ENCODE results near the gene ARHGAP42.

The ARHGAP42 gene

DNA sequence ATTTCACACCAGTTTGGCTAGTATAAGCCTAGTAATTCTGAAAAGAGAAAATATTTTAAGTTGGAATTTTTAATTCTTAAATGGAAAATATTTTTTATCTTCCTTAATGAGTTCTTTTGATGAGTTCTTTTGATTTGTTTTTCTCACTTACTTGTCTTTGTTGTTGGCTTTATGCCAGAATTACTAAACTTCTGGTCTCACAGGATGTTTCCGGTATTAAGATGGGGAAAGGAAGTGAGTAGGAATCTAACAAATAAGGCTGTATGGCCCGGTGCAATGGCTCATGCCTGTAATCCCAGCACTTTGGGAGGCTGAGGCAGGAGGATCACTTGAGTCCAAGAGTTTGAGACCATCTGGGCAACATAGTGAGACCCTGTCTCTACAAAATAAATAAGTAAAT is 106.4 kb downstream of the ARHGAP42 start:
- in situ Hi-C loops (cut with MboI; ENCODE audit: low sequenced_read_pairs) = no loop called here

DNA sequence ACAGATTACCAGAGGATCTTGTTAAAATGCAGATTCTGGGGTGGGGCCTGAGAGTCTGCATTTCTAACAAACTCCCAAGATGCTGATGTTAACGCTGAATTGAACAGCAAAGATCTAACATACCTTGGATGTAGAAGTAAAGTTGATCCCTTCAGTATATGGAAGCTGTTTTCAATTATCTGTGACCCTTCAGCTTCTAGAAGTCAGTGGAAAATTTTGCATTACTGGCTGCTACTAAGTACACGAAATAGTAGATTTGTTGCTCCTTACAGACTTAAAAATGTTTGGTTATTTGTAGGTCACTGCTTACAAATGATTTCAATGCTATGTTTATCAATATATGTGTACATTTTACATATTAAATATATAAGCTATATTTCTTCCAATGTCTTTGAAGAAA is 107.4 kb downstream of the ARHGAP42 start:
- in situ Hi-C loops (cut with MboI; ENCODE audit: low sequenced_read_pairs) = no loop called here

DNA sequence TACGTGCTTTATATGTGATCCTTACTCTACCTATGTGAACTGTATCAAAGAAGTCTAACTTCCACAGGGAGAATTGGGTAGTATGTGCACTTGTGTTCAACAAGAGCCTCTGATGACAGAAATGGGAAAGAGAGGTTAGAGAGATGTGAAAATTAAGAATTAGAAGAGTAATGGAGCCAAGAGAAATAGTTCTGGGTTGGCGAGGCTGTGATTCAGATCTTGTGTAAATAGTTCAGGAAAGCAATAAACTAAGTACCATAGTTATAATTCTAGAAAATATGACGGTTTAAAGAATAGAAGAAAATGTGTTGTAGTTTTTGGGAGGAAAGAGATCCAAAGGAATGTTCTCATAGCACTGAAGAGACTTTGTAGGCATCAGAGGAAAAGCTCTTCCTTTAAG is 112.4 kb downstream of the ARHGAP42 start:
- in situ Hi-C loops (cut with MboI; ENCODE audit: low sequenced_read_pairs) = no loop called here

DNA sequence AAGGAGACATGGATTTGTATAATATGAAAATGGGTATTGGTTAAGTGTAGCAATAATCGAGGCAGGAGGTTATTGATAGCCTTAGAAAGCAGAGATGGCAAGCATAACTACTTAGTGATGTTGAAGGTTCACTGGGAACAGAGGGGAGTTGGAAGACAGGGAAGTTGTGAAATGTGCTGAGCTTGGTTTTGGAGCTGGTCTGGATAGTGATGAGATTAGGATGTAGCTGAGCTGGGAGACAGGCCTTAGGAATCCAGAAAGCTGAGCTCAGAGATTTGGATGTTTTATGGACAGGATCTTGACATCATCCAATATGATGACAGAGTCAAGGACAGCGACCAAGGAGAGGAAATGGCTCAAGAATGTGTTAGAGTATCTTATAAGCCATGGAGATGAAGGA is 113.1 kb downstream of the ARHGAP42 start:
- in situ Hi-C loops (cut with MboI; ENCODE audit: low sequenced_read_pairs) = no loop called here

DNA sequence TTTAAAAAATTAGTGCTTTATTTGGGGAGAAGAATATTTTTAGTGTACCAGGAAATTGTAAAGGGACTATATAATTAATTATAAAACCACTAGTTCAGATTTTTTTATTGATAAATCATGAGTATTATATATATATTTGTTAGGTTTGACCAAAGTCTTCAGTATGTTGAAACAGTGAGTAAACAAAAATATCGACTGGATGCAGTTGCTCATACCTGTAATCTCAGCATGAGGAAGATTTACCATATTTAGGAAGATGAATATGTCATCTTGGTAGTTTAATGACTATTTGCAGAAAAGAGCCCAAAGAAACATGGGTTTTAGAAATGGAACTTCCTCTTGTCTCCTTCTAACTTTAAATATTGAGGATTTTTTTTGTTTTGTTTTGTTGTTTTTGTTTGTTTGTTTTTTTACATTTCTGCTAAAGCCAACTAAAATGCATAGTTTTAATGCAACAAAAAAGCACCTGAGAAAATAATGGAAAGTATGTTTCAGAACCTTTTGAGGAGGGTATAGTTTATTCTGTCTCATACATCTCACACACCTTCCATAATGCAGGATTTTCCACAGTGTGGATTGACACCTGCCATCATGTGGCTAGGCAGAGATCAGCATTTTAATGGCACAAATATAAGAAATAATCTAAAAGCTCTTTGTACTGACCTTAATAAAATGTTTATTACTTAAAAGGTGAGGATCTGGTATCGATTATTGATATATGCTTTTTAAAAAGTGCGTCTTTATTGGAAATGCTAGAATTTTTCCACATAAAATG is 114.3 kb downstream of the ARHGAP42 start:
- in situ Hi-C loops (cut with MboI; ENCODE audit: low sequenced_read_pairs) = no loop called here

DNA sequence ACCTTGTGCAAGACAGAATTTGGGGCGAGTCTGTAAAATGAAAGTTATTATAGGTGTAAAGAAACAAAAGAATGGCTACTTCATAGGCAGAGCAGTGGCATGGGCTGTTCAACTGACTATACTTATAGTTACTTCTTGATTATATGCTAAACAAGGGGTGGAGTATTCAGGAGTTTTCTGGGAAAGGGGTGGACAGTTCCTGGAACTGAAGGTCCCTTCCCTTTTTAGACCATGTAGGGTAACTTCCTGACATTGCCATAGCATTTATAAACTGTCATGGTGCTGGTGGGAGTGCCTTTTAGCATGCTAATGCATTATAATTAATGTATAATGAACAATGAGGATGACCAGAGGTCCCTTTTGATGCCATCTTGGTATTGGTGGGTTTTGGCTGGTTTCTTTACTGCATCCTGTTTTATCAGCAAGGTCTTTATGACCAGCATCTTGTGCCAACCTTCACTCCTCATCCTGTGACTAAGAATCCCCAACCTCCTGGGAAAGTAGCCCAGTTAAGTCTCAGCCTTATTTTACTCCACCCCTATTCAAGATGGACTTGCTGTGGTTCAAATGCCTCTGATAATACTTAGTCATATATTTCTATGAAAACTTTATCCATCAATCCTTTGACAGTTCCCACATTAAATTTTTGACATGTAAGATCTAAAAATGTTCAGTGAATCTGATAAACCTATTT is 118.6 kb downstream of the ARHGAP42 start:
- in situ Hi-C loops (cut with MboI; ENCODE audit: low sequenced_read_pairs) = no loop called here

DNA sequence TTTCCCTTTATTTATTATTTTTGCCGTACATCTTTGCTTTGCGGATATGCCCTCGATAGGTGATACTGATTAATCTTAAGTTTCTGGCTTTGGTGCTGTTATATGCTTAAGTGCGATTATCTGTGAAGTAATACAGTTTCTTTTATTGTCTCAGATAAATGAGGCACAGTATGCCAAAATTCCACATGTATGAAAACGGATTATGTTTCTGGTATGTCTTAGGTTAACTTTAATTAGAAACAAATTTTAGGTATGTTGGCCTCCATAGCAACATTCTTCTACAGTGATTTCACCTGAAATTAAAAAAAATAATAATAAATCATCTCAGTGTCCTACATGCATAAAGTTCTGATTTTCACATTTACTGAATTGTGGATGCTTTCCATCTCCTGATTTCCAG is 119.2 kb downstream of the ARHGAP42 start:
- in situ Hi-C loops (cut with MboI; ENCODE audit: low sequenced_read_pairs) = no loop called here

DNA sequence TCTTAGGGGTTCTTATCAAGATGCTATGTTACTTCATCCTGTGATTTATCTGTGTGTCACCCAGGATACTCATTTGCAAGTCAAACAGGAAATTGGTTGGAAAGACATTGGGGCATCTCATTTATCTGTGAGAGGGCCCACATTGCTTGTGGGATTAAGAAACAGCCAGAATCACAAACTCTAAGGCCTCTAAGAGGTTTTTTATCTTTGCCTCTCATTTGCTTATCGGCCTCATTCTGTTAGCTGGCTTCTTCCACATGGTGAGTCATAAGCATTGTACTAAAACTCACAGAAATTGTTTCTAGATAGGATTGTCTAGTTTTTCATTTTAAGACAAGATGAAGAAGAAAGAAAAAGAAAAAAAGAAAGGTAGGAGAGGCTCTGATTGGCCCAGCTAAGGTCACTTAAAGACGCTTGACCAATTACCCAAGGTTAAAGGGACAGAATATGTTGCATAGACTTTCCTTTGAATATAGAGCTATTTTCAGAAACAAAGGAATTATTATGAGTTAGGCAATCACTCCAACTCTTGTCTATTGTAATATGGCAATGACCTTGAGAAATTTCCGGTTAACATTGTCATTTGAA is 121.9 kb downstream of the ARHGAP42 start:
- in situ Hi-C loops (cut with MboI; ENCODE audit: low sequenced_read_pairs) = no loop called here

DNA sequence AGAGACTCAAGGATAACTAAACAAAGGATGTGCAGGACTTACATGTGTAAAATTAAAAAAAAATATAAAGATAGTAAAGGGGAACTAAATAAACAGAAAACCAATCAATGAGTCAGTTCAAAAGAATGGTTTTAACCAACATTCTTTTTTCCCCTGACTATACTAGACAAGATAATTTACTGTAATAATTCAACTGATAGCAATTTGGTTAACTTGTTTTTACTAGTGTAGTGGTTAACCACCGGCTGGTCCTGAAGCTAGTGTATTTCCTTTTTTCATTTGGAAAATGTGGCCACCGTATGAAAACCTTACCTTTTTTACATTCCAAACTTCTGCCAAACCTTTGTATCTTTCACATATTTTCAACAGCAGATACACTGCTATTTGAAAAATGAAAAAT is 123.1 kb downstream of the ARHGAP42 start:
- in situ Hi-C loops (cut with MboI; ENCODE audit: low sequenced_read_pairs) = no loop called here

DNA sequence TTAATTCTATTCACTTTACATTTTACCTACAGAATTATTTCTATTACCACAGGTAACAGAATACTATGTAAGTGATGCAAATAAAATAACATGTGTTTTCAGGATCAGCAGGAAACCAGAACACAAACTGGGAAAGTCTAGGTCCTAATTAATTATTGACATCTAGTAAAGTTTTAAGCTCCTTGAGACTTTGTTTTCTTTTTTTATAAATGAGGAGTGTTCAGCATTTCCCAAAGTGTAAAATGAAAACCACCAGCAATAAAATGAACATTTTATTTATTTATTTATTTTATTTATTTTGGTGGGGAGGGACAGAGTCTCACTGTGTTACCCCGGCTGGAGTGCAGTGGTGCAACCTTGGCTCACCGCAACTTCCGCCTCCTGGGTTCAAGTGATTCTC is 123.6 kb downstream of the ARHGAP42 start:
- in situ Hi-C loops (cut with MboI; ENCODE audit: low sequenced_read_pairs) = no loop called here

DNA sequence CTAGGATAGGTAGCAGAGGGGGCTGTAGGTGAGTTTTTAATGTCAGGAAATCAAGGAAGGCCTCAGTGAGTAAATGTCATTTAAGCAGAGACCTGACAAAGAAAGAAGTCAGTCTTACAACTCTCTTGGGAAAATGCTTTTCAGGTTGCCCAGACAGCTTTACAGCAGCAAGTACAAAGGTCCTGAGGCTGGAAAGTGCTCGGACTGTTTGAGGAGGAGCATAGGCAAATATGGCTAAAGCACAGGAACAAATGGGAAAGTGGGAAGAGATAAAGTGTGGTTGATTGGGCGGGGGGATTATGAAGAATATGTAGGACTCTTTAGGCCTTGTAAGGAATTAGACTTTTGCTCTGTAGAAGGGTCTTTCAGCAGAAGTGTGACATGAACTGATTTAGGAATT is 125.4 kb downstream of the ARHGAP42 start:
- in situ Hi-C loops (cut with MboI; ENCODE audit: low sequenced_read_pairs) = no loop called here

DNA sequence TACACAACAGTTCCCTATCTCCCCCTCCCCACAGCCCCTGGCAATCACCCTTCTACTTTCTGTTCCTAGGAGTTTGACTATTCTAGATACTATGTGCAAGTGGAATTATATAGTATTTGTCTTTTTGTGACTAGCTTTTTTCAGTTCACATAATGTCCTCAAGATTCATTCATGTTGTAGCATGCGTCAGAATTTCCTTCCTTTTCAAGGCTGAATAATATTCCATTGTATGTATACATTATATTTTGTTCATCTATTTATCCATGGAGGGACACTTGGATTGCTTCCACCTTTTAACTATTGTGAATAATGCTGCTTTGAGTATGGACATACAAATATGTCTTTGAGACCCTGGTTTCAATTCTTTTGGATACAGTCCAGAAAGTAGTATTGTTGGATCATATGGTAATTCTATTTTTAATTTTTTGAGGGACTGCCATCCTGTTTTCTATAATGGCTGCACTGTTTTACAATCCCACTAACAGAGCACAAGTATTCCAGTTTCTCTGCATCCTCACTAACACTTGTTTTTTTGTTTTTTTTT is 128.8 kb downstream of the ARHGAP42 start:
- in situ Hi-C loops (cut with MboI; ENCODE audit: low sequenced_read_pairs) = no loop called here

DNA sequence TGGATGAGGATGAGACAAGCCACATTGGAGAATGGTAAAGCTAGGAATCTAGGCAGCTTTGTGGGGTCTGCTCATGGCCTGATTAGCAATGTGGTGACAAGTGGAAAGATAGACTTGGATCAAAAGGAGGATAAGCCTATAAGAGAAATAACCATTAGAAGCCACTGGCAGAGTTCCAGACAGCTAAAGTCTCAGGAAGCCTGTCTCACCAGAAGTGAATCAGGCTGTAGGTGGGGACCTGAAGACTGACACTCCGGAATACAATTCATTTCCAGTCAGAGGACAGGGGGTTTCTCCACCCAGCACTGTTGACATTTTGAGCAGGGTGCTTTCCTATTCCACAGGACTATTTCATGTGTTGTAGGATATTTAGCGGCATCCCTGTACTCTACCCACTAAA is 129.7 kb downstream of the ARHGAP42 start:
- in situ Hi-C loops (cut with MboI; ENCODE audit: low sequenced_read_pairs) = no loop called here

DNA sequence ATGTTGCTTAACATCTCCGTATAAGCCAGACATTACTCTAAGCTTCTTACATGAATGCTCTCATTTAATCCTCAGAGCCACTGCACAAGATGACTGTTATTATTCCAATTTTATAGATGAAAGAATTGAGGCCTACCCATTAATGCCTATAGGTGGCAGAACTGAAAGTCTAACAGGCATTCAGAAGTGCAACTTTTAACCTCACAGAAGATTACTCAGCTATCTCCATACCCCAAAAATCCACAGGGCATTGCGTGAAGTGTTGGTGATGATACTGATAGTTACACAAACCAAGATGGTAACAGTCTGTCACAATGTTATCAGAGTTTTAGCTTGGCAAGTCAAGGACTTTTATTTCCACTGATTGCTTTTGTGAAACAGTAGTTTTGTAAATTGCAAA is 130.5 kb downstream of the ARHGAP42 start:
- in situ Hi-C loops (cut with MboI; ENCODE audit: low sequenced_read_pairs) = no loop called here

DNA sequence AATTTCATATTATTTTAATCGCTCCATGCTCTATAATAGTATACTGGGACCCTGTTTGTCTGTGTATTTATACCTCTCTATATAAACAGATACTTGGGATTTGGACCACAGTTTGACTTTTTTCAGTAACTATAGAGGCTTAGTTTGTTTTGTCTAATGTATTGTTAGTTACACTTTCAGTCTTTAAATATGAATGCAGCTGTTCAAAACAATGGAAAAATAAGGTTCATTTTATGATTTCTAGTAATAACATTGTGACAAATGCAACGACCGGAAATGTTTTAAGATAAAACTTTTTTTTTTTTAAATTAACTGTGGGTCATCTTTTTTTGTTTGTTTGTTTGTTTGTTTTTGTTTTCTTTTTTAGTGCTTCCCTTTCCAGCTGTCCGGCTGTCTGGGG is 133.5 kb downstream of the ARHGAP42 start:
- in situ Hi-C loops (cut with MboI; ENCODE audit: low sequenced_read_pairs) = no loop called here

DNA sequence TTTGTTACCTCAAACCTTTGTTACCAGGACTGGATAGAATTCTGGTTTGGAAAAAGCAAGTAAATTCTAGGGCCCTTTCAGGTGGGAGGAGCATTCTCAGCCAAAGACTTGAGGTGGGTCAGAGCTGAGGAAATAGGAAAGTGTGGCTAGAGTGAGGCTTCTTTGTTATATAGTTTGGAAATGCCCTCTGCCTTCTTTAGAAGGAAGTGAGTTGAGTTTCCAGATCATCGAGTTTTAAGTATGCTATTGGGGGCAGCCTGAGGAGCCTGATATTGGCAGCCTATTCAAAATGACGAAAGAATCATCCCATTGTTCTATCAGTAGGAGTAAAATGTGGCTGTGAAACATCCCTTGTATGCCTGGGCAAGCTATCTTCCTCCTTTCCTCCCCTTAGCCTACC is 134.1 kb downstream of the ARHGAP42 start:
- in situ Hi-C loops (cut with MboI; ENCODE audit: low sequenced_read_pairs) = no loop called here

DNA sequence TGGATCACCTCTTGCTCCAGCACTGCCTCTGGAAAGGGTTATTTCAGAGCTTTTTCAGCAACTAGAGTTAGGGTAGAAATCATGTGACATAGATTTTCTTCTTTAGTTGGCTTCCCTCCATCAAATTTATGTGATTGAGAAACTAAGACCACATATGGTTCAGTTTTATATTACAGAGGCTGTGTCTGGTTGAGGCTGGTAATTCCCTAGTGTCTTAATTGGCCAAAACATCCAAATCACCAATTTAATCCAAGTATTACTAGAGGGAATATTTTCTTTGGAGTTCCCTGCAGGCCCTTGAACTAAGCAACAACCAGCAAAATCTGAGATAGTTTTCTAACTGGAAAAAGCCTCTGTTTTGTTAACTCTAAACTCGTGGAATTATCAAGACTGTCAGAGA is 136.3 kb downstream of the ARHGAP42 start:
- in situ Hi-C loops (cut with MboI; ENCODE audit: low sequenced_read_pairs) = no loop called here

DNA sequence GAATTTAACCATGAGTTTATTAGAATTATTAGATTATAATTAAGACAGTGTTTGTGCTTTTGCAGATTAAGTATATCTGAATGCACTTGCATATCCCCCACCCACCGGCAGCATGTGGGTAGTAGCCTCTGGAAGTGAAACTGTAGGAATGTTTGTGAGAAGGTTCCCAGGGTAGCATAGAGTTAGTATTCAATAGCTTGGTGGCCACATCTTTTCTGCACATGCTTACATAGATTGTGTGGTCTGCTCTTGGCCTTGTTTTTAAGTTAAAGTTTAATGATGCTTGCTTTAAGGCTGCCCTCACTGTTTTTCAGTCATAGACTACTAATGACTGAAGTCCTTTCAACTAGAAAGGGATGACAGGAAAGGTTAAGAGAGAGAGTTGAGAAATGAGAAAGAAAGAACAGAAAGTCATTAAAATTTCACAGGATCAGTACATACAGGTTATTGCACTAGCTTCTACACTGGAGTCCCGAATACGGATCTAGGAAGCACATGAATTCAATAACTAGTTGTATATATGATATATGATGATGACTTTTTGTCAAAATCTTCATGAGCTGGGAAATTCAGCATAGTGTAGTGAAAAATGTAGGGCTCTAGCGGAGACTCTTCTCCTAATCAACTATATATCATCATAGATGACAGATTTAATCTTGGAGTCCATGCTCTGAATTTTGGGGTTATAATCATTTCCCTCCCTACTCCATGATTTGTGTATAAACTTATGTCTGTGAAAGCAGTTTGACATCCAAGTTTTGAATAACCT is 137.1 kb downstream of the ARHGAP42 start:
- in situ Hi-C loops (cut with MboI; ENCODE audit: low sequenced_read_pairs) = no loop called here

DNA sequence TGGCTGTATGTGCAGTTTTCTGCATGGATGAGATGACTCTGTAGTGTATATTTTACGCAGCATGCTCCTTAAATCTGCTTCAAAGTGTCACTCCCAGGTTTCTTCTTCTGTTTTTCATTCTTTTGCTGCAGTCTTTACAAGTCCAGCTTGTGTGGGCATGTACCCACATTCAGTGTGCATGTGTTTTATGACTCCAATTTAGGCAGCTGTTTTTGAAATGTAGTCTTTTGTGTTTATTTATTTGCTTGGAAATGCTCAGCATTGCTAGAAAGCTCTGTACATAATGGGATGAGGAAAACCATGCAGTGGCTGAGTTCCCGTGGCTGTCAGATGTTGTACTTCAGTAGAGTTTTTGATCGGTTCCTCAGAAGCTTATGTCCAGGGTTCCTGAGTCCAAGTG is 138.5 kb downstream of the ARHGAP42 start:
- in situ Hi-C loops (cut with MboI; ENCODE audit: low sequenced_read_pairs) = no loop called here

DNA sequence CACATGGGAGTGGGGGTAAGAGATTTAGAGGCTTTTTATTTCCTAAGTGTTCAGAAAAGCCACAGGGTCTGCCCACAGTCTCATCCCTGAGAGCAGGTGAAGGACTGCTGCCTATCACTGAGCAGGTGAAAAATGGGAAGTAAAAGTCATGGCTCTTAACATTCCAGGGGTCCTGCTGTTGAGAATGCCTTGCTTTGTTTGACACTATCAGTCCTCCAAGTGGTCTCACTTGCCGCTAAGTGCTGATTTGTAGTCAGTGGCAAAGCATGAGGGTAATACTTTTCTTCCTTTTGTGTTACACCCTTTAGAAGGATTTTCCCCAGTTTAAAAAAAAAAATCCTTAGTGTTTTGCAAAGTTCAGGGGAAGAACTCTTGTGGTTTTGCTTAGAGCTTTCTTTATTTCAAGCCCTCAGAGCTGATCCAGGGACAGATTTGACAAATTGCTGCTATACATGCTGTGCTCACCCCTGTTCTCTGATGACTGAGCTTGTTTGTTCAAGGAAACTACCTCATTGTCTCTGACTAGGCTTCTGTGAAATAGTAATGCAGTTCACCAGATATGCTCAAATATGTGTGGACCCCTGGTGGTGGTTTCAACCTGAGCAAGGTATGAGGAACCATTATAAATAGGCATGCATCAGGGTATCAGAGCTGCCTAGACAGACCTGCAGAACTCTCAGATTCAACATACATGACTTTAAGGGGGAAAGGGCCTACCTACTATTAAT is 141.0 kb downstream of the ARHGAP42 start:
- in situ Hi-C loops (cut with MboI; ENCODE audit: low sequenced_read_pairs) = no loop called here

DNA sequence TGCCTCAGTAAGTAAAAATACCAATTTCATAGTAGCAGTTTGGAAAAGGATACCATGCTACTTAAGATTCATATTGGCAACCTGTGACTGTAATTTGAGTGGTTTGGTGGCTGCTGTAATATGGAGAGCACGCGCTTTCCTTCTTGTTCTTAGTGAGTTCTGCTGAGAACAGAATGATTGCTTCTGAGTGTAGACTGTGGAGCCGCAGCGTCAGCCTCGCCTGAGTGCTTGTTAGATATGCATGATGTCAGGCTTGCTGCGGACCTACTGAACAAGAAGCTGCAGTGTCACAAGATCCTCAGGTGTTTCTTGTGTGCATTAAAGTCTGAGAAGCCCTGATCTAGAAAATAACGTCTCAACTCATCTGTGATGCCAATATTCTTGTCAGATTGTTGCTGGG is 143.2 kb downstream of the ARHGAP42 start:
- in situ Hi-C loops (cut with MboI; ENCODE audit: low sequenced_read_pairs) = no loop called here
